NT2/D1 (cell line): ENCODE results near the gene MACO1.
"Not testable (repeated sequence)": the region's sequence is repeated elsewhere in the genome, so short reads cannot be mapped to it uniquely, and the experiment has no call there.

ENCODE experiments used
- DNase-seq: peaks from one replicate; pipeline ENCODE4 v3.0.0-alpha.2; 2011; ENCODE audit warnings: low read depth, low spot score
- H3K27me3 ChIP-seq: 2 replicates; pipeline ENCODE4 v1.6.0; 2011; ENCODE audit warnings: mild to moderate bottlenecking; ENCODE audit not compliant: insufficient read length, insufficient read depth
- H3K36me3 ChIP-seq: 2 replicates; pipeline ENCODE4 v1.6.1; 2011; ENCODE audit warnings: mild to moderate bottlenecking, low read length, mixed read lengths; ENCODE audit not compliant: insufficient read depth, insufficient read length
- H3K4me1 ChIP-seq: 2 replicates; pipeline ENCODE4 v1.5.1; 2011; ENCODE audit not compliant: insufficient read depth, insufficient read length
- H3K4me3 ChIP-seq: 2 replicates; pipeline ENCODE4 v1.5.1; 2011; ENCODE audit warnings: low read depth; ENCODE audit not compliant: insufficient read length
- H3K9ac ChIP-seq: 2 replicates; pipeline ENCODE4 v1.6.0; 2011; ENCODE audit warnings: low read depth; ENCODE audit not compliant: insufficient read length
- H3K9me3 ChIP-seq: 2 replicates; pipeline ENCODE4 v1.5.1; 2011; ENCODE audit warnings: mild to moderate bottlenecking, low read length; ENCODE audit not compliant: insufficient read depth

Gene MACO1

GRCh38 chr1:25405731-25406305, 24.9 kb upstream of the MACO1 start:
- not testable (repeated sequence) for H3K36me3 ChIP-seq, DNase-seq, H3K9ac ChIP-seq, H3K27me3 ChIP-seq, H3K9me3 ChIP-seq, H3K4me3 ChIP-seq, H3K4me1 ChIP-seq

GRCh38 chr1:25409641-25410427, 20.9 kb upstream of the MACO1 start:
- not testable (repeated sequence) for H3K9me3 ChIP-seq, H3K9ac ChIP-seq, H3K27me3 ChIP-seq, DNase-seq, H3K4me3 ChIP-seq, H3K4me1 ChIP-seq, H3K36me3 ChIP-seq

- not testable (repeated sequence) for H3K4me3 ChIP-seq, H3K9ac ChIP-seq, H3K27me3 ChIP-seq, H3K4me1 ChIP-seq, H3K36me3 ChIP-seq, H3K9me3 ChIP-seq, DNase-seq
These were observed 17.6 kb upstream of the MACO1 start for GRCh38 chr1:25412872-25413623.

DNA sequence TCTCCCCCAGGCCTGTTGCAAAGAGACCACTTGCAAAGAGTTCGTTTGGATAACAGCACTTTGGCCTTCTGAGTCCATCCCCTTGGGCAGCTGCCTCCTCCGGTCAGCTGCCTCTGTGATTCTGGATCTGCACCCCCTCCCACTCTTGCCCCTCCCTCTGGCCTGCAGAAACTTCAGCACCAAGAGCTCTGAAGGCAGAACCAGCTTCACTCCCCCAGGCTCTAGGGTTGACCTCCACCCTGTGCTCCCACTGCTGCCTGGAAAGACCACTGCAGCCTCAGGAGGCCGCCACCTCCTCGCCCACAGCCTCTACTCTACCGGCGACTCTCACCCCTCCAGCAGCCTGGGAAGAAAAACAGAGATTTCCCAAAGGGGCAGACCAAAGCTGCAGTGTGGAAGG, 16.5 kb upstream of the MACO1 start:
- not testable (repeated sequence) for H3K27me3 ChIP-seq, H3K36me3 ChIP-seq, H3K9ac ChIP-seq, DNase-seq, H3K4me3 ChIP-seq, H3K4me1 ChIP-seq, H3K9me3 ChIP-seq

DNA sequence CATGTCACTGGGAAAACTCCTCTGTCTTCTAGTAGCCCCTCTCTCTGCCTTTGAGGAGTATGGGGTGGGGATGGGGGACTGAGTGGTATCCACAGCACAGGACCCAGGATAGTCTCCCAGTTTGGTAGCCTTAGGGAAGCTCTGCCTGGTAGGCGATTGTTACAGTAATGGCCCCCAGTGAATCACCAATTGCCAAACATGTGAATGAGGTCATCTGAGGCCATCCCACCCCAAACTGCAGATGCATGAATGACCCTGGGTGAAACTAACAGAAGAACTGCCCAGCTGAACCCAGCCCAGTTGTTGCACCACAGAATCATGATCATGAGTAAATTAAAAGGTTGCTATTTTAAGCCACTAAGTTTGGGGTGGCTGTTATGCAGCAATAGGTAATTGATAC, 16.1 kb upstream of the MACO1 start:
- DNase-seq, H3K9ac ChIP-seq, H3K9me3 ChIP-seq, H3K36me3 ChIP-seq, H3K4me1 ChIP-seq, H3K4me3 ChIP-seq, H3K27me3 ChIP-seq: not testable (repeated sequence)

DNA sequence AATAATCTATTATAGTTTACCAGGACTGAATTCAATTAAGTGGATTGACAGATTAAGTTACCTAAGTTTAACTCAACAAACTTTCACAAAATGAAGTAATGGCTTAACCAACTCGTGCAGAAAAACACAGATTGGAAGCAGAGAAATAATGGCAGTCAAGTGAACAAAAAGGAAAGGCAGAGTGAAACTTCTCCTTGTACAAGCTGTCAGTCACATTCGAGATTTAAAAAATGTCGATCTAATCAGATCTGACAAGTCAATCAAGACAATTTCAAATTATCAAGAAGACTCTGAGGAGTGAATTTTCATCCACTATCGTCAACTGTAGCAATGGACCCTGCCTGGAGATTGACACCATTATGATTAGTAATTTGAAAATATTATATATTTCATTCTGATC, 13.4 kb upstream of the MACO1 start:
- not testable (repeated sequence) for H3K9me3 ChIP-seq, DNase-seq

GRCh38 chr1:25419339-25419738, 11.4 kb upstream of the MACO1 start:
- not testable (repeated sequence) for DNase-seq, H3K9me3 ChIP-seq, H3K4me1 ChIP-seq, H3K27me3 ChIP-seq, H3K9ac ChIP-seq, H3K36me3 ChIP-seq, H3K4me3 ChIP-seq

More for the DNA sequence above, 13.4 kb upstream of the MACO1 start:
- H3K27me3 ChIP-seq, H3K9ac ChIP-seq, H3K36me3 ChIP-seq, H3K4me1 ChIP-seq, H3K4me3 ChIP-seq: not testable (repeated sequence)

GRCh38 chr1:25420715-25421114, 10.0 kb upstream of the MACO1 start, which contains the start of gene RHCE:
Gene RHCE, minus strand, starts transcription at chr1:25420825. Its CDS starts 39 bp downstream, at chr1:25420786.
- not testable (repeated sequence) for H3K9ac ChIP-seq, H3K4me3 ChIP-seq, H3K4me1 ChIP-seq, H3K9me3 ChIP-seq, H3K36me3 ChIP-seq, H3K27me3 ChIP-seq, DNase-seq

DNA sequence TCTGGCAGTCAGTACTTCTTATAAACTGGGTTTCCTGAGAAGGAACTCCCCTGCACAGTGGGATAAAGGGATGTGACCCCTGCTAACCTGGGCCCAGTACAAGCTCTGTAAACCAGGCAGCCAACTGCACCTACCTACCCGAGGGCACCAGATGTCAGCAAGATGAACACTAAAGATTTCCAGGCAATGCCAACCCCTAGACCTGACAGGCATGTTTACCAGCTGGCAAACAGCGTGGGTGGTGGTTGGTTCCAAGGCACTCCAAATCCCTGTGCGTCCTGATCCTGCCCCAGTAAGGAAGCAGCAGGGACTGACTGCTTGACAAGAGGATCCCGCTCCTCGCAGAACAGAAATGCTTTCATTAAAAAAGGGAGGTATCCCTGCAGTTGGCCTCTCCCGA, 7.5 kb upstream of the MACO1 start:
- not testable (repeated sequence) for H3K9me3 ChIP-seq, H3K4me3 ChIP-seq, H3K9ac ChIP-seq, H3K36me3 ChIP-seq, DNase-seq, H3K27me3 ChIP-seq, H3K4me1 ChIP-seq
